ENCODE results near the gene UGT1A5. TPM values are rescaled to one million over a fixed set of nuclear protein-coding genes. Genes with fewer than 3 reads are reported as not detected.

Gene UGT1A5
- total and polyA plus RNA-seq, 4 experiments from 2014 or later = not detected

- no peak overlapping the region for H3K4me3 Mint-ChIP-seq
- POLR2A ChIA-PET (ENCODE audit: partially characterized antibody) = no interaction called here
Measured at GRCh38 chr2:233791151-233791882, 78.6 kb downstream of the UGT1A5 start.

GRCh38 chr2:233791883-233792329 lies 79.2 kb downstream of the UGT1A5 start:
- H3K36me3 ChIP-seq (ENCODE audit: insufficient read depth, low read length) = no peaks in the 10 kb centered on the region
- H3K9me3 ChIP-seq (ENCODE audit: control insufficient read depth in 1 of 2, low read length in 2 of 2) = no peaks in the 10 kb centered on the region
- POLR2A ChIA-PET (ENCODE audit: partially characterized antibody) = no interaction called here
- no peak overlapping the region for H3K27ac ChIP-seq (ENCODE audit: low read depth, low read length)
- no peaks in the 10 kb centered on the region for H3K36me3 Mint-ChIP-seq
- H3K4me3 Mint-ChIP-seq = no peak overlapping the region
- H3K4me1 ChIP-seq (ENCODE audit: insufficient read depth, low read length) = no peaks in the 10 kb centered on the region
- peaks cover 0 to 4% of the 10 kb centered on the region in 2 donors for H3K27me3 Mint-ChIP-seq
- intact Hi-C loops (cut with micrococcal nuclease) = no loop called here
- CTCF ChIA-PET (ENCODE audit: partially characterized antibody) = no interaction called here
- no peak overlapping the region for H3K27ac Mint-ChIP-seq
- peaks cover 0 to 4% (median under 1%) of the 10 kb centered on the region in 4 donors for H3K4me1 Mint-ChIP-seq
- no peaks in the 10 kb centered on the region for H3K27me3 ChIP-seq (ENCODE audit: insufficient read depth, low read length)
- no peak overlapping the region for H3K4me3 ChIP-seq (ENCODE audit: low read length in 2 of 2)
- H3K9me3 Mint-ChIP-seq = peaks cover 0 to 5% (median 0%) of the 10 kb centered on the region in 8 donors
- no peak for DNase-seq

More at GRCh38 chr2:233791151-233791882, 78.6 kb downstream of the UGT1A5 start:
- Histone ChIP-seq H3K4me3 (ENCODE audit: low read length in 2 of 2) (no peak overlapping the region), H3K27me3 (ENCODE audit: insufficient read depth, low read length) (no peaks in the 10 kb centered on the region), H3K27ac (ENCODE audit: low read depth, low read length) (no peak overlapping the region), H3K9me3 (ENCODE audit: control insufficient read depth in 1 of 2, low read length in 2 of 2) (no peaks in the 10 kb centered on the region), H3K4me1 (ENCODE audit: insufficient read depth, low read length) (no peaks in the 10 kb centered on the region), H3K36me3 (ENCODE audit: insufficient read depth, low read length) (no peaks in the 10 kb centered on the region)
- CTCF ChIA-PET (ENCODE audit: partially characterized antibody) = no interaction called here
- Mint-ChIP-seq H3K36me3 (no peaks in the 10 kb centered on the region), H3K27ac (no peak overlapping the region), H3K4me1 (peaks cover 0 to 4% (median under 1%) of the 10 kb centered on the region in 4 donors), H3K9me3 (peaks cover 0 to 5% (median under 1%) of the 10 kb centered on the region in 8 donors), H3K27me3 (peaks cover 2 to 4% of the 10 kb centered on the region in 2 donors)
- DNase-seq = no peak
- intact Hi-C loops (cut with micrococcal nuclease) = no loop called here

- no peaks in the 10 kb centered on the region for H3K9me3 ChIP-seq (ENCODE audit: control insufficient read depth in 1 of 2, low read length in 2 of 2)
- H3K27ac ChIP-seq (ENCODE audit: low read depth, low read length) = no peak overlapping the region
- Mint-ChIP-seq H3K4me1 (peaks cover 0 to 4% (median under 1%) of the 10 kb centered on the region in 4 donors), H3K27ac (no peak overlapping the region), H3K27me3 (peaks cover 0 to 4% of the 10 kb centered on the region in 2 donors), H3K4me3 (no peak overlapping the region), H3K36me3 (no peaks in the 10 kb centered on the region), H3K9me3 (peaks cover 0 to 5% (median 0%) of the 10 kb centered on the region in 8 donors)
- POLR2A ChIA-PET (ENCODE audit: partially characterized antibody) = no interaction called here
- H3K4me1 ChIP-seq (ENCODE audit: insufficient read depth, low read length) = no peaks in the 10 kb centered on the region
- H3K36me3 ChIP-seq (ENCODE audit: insufficient read depth, low read length) = no peaks in the 10 kb centered on the region
- intact Hi-C loops (cut with micrococcal nuclease) = no loop called here
- CTCF ChIA-PET (ENCODE audit: partially characterized antibody) = no interaction called here
- no peaks in the 10 kb centered on the region for H3K27me3 ChIP-seq (ENCODE audit: insufficient read depth, low read length)
- no peak for DNase-seq
- H3K4me3 ChIP-seq (ENCODE audit: low read length in 2 of 2) = no peak overlapping the region
Measured at GRCh38 chr2:233792720-233793119, 80.0 kb downstream of the UGT1A5 start.

- Histone ChIP-seq H3K27me3 (ENCODE audit: insufficient read depth, low read length) (no peaks in the 10 kb centered on the region), H3K9me3 (ENCODE audit: control insufficient read depth in 1 of 2, low read length in 2 of 2) (no peaks in the 10 kb centered on the region), H3K27ac (ENCODE audit: low read depth, low read length) (no peak overlapping the region), H3K4me3 (ENCODE audit: low read length in 2 of 2) (no peak overlapping the region), H3K36me3 (ENCODE audit: insufficient read depth, low read length) (no peaks in the 10 kb centered on the region), H3K4me1 (ENCODE audit: insufficient read depth, low read length) (no peaks in the 10 kb centered on the region)
- peaks cover 0 to 4% of the 10 kb centered on the region in 2 donors for H3K27me3 Mint-ChIP-seq
- peaks cover 0 to 4% (median under 1%) of the 10 kb centered on the region in 4 donors for H3K4me1 Mint-ChIP-seq
- no peak for DNase-seq
- H3K9me3 Mint-ChIP-seq = peaks cover 0 to 5% (median 0%) of the 10 kb centered on the region in 8 donors
- no peaks in the 10 kb centered on the region for H3K36me3 Mint-ChIP-seq
- ChIA-PET CTCF (ENCODE audit: partially characterized antibody) (no interaction called here), POLR2A (ENCODE audit: partially characterized antibody) (no interaction called here)
- no peak overlapping the region for H3K4me3 Mint-ChIP-seq
- intact Hi-C loops (cut with micrococcal nuclease) = no loop called here
- H3K27ac Mint-ChIP-seq = no peak overlapping the region
Measured at GRCh38 chr2:233793465-233794127, 80.9 kb downstream of the UGT1A5 start.

- no peak overlapping the region for H3K27ac ChIP-seq (ENCODE audit: low read depth, low read length)
- H3K9me3 ChIP-seq (ENCODE audit: control insufficient read depth in 1 of 2, low read length in 2 of 2) = no peaks in the 10 kb centered on the region
- no peaks in the 10 kb centered on the region for H3K36me3 Mint-ChIP-seq
- no peaks in the 10 kb centered on the region for H3K4me1 ChIP-seq (ENCODE audit: insufficient read depth, low read length)
- no peak for DNase-seq
- CTCF ChIA-PET (ENCODE audit: partially characterized antibody) = no interaction called here
- H3K27me3 ChIP-seq (ENCODE audit: insufficient read depth, low read length) = no peaks in the 10 kb centered on the region
- H3K4me3 Mint-ChIP-seq = no peak overlapping the region
- H3K27me3 Mint-ChIP-seq = peaks cover 0 to 3% of the 10 kb centered on the region in 2 donors
- intact Hi-C loops (cut with micrococcal nuclease) = no loop called here
- H3K27ac Mint-ChIP-seq = no peak overlapping the region
- H3K4me1 Mint-ChIP-seq = peaks cover 0 to 2% (median under 1%) of the 10 kb centered on the region in 4 donors
- H3K36me3 ChIP-seq (ENCODE audit: insufficient read depth, low read length) = no peaks in the 10 kb centered on the region
- no peak overlapping the region for H3K4me3 ChIP-seq (ENCODE audit: low read length in 2 of 2)
- POLR2A ChIA-PET (ENCODE audit: partially characterized antibody) = no interaction called here
- peaks cover 0 to 3% (median 0%) of the 10 kb centered on the region in 8 donors for H3K9me3 Mint-ChIP-seq
Measured at GRCh38 chr2:233794128-233794658, 81.5 kb downstream of the UGT1A5 start.

GRCh38 chr2:233795735-233796171 lies 83.0 kb downstream of the UGT1A5 start:
- Histone ChIP-seq H3K27me3 (ENCODE audit: insufficient read depth, low read length) (no peaks in the 10 kb centered on the region), H3K4me3 (ENCODE audit: low read length in 2 of 2) (no peak overlapping the region), H3K9me3 (ENCODE audit: control insufficient read depth in 1 of 2, low read length in 2 of 2) (no peaks in the 10 kb centered on the region), H3K27ac (ENCODE audit: low read depth, low read length) (no peak overlapping the region), H3K36me3 (ENCODE audit: insufficient read depth, low read length) (no peaks in the 10 kb centered on the region), H3K4me1 (ENCODE audit: insufficient read depth, low read length) (no peaks in the 10 kb centered on the region)
- H3K4me1 Mint-ChIP-seq = peaks cover 0 to 2% (median 0%) of the 10 kb centered on the region in 4 donors
- H3K4me3 Mint-ChIP-seq = no peak overlapping the region
- peaks cover 0 to 3% (median 0%) of the 10 kb centered on the region in 8 donors for H3K9me3 Mint-ChIP-seq
- peaks cover 4 to 7% of the 10 kb centered on the region in 2 donors for H3K27me3 Mint-ChIP-seq
- CTCF ChIA-PET (ENCODE audit: partially characterized antibody) = no interaction called here
- DNase-seq = no peak
- intact Hi-C loops (cut with micrococcal nuclease) = no loop called here
- H3K36me3 Mint-ChIP-seq = no peaks in the 10 kb centered on the region
- POLR2A ChIA-PET (ENCODE audit: partially characterized antibody) = no interaction called here
- H3K27ac Mint-ChIP-seq = no peak overlapping the region

- POLR2A ChIA-PET (ENCODE audit: partially characterized antibody) = no interaction called here
Measured at GRCh38 chr2:233796254-233796653, 83.5 kb downstream of the UGT1A5 start.

More at GRCh38 chr2:233796254-233796653, 83.5 kb downstream of the UGT1A5 start:
- CTCF ChIA-PET (ENCODE audit: partially characterized antibody) = no interaction called here
- peaks cover 4 to 7% of the 10 kb centered on the region in 2 donors for H3K27me3 Mint-ChIP-seq
- no peak overlapping the region for H3K27ac Mint-ChIP-seq
- H3K4me3 Mint-ChIP-seq = no peak overlapping the region
- Histone ChIP-seq H3K4me3 (ENCODE audit: low read length in 2 of 2) (no peak overlapping the region), H3K27me3 (ENCODE audit: insufficient read depth, low read length) (no peaks in the 10 kb centered on the region), H3K27ac (ENCODE audit: low read depth, low read length) (no peak overlapping the region), H3K9me3 (ENCODE audit: control insufficient read depth in 1 of 2, low read length in 2 of 2) (no peaks in the 10 kb centered on the region), H3K36me3 (ENCODE audit: insufficient read depth, low read length) (no peaks in the 10 kb centered on the region), H3K4me1 (ENCODE audit: insufficient read depth, low read length) (no peaks in the 10 kb centered on the region)
- intact Hi-C loops (cut with micrococcal nuclease) = no loop called here
- H3K4me1 Mint-ChIP-seq = peaks cover 0 to 2% (median 0%) of the 10 kb centered on the region in 4 donors
- no peak for DNase-seq
- no peaks in the 10 kb centered on the region for H3K36me3 Mint-ChIP-seq
- peaks cover 0 to 3% (median 0%) of the 10 kb centered on the region in 8 donors for H3K9me3 Mint-ChIP-seq
